CD4-positive, alpha-beta T cell treated with Interleukin-15 for 4 hours (primary cell): ENCODE data around the gene SPOP.
"Not testable (repeated sequence)": the region's sequence is repeated elsewhere in the genome, so short reads cannot be mapped to it uniquely, and the experiment has no call there.

Experiments
- DNase-seq: peaks from one replicate; pipeline ENCODE4 v3.0.0-alpha.2; 2020; ENCODE audit warnings: low spot score

Gene SPOP

DNA sequence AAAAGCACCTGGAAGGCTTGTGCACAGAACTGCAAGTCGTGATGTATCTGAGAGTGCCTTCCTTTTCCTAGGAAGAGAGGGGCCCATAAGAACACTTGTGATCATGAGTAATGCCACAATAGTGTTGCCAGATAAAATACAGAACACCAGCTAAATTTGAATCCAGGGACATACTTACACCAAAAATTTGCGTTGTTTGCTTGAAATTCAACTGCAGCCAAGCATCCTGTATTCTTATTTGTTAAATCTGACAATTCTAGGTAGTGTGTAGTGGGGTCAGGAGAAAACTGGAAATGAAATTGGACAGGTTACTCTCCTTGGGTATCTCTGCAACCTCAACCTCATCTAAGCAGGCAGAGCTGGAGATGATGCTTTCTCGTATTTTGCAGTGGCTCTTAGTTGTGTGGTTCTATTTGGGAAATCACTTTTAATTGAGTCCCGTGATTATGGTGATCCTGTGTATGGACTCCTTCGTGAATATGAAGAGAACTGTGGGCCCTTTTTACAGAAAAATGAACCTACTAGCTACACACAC, 17.9 kb upstream of the SPOP start:
- DNase-seq = no peak

DNA sequence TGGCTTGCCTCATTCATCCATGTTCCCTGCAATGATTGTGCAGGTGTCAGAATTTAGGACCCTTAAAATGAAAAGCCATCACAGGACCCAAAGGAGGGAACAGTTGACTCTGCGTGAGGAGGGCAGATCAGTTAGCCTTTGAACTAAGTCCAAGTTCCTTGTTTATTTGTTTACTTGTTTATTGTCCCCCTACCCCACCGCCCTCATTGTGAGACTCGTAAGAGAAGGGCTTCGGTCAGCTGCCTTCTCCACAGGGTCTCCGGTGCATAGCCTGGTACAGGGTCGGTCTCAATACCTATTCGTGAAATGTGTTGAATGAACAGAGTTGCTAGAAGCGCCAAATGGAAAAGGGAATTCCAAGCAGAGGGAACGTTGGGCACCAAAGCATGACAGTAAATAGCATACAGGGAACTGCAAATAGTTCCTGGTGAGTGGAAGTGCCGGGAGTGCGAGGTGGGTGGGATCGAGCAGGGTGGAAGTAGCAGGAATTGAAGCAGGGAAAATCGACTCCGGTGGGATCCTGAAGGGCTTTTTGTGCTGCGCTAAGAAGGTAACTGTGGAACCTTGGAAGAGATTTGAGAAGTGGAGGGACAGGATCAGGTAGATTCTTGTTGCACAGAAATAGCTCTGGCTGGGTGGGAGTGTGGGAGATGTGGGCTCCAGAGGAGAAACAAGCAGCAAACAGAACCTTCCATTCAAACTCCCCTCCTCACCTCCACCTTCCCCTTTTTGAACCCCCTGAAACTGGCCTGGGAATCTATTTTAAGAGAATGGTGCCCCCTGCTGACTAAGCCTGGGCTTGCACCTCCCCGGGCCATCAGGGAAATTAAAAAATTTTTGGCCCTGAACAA, 17.2 kb upstream of the SPOP start:
- DNase-seq = peak; percentile 73

DNA sequence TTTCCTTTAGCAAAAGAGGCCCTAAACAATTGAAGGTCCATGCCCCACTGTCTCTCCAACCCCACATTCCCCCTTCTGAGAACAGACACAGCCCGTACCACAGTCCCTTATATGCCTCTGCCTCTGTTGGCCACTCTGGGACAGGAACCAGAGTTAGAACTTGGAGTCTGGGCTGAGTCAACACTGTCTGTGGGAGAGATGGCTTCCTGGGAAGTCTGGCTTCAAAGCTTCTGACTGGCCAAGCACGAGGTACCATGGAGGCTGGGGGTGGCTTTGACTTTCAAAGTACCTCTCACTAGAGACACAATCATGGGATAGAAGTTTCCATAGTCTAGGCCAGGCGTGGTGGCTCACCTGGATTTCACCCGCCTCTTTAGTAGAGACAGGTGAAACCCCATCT, 14.9 kb upstream of the SPOP start:
- DNase-seq = no peak

DNA sequence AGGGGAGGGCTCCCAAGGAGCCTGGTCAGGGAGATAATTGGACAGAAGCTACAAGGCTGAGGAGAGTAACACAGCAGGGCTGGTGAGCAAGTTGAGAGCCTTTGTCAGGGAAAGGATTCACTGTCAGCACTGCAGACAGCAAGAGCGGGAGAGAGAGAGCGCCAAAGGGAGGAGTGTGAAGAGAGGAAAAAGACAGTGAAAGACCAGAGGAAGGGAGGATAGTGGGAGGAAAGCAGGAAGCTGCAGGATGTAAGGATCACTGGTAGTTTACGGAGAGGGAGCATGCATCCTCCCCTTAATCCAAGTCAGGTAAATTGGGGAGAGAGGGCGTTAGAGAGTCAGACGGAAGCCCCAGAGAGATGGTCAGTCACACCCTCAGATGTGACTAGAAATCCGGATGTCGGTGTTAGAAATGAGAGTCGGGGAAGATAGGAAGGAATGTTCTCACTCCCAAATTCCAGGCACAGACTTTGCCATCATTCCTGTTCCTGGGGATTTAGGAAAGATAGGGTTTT, 13.8 kb upstream of the SPOP start:
- no peak for DNase-seq

DNA sequence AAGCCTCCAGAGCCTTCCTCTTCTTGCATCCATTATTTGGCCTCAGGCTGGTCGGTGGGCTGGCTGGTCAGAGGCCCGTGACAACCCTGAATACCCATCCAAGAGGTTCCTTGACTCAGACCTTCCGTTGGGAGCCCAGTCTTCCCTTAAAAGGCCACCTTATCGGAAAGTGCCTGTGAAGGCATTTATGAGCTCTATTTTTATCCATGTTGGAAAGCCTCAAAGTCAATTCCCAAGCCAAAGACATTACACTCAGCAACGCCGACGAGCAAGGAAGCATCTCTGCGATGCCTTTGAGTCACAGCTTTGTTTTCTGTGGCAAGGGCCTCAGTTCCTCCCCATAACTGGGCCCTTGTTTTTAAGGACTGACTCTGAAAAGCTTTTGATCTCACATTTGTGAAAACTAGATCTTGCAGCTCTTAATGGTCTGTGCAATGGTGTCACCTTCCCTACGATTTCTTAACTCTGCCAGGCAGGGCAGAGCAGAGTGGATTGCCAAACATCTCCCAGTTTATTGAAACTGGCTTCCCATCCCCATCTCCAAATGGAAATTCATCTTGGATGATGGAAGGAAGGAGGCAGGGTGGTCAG, 13.3 kb upstream of the SPOP start:
- no peak for DNase-seq

DNA sequence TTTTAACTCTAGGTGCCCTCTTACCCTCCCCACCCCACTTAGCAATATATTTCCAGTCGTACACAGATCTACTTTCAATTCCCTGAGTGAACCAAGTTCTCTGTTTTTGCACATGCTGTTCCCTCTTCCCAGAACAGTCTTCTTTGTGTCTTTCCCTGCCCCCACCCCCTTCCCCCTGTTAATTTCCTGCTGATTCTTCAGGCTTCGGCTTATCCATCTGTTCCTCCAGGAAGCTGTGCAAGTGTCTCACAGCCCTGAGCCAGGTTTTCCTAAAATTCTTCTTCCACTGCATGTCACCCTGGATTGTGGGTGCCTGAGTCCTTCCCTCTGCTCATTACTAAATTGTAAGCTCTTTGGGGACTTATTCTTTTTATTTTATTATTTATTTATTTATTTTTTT, 12.4 kb upstream of the SPOP start:
- no peak for DNase-seq

DNA sequence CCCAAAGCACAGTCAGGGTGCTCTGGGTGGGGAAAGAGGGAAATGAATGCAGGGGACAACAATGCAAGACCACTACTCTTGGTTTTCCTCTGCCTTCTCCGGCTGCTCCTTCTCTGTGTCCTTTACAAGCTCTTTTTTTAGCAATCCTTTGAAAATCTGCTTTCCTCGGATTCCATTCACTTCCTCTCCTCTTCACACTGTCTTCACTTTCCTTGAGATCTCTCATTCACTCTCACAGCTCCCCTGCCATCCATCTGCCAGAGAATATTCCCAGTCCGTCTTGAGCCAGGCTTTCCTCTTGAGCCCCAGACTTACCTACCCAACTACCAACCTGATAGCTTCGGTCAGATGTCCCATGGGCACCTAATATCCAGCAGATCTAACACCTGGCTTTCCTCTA, 11.0 kb upstream of the SPOP start:
- DNase-seq = no peak

DNA sequence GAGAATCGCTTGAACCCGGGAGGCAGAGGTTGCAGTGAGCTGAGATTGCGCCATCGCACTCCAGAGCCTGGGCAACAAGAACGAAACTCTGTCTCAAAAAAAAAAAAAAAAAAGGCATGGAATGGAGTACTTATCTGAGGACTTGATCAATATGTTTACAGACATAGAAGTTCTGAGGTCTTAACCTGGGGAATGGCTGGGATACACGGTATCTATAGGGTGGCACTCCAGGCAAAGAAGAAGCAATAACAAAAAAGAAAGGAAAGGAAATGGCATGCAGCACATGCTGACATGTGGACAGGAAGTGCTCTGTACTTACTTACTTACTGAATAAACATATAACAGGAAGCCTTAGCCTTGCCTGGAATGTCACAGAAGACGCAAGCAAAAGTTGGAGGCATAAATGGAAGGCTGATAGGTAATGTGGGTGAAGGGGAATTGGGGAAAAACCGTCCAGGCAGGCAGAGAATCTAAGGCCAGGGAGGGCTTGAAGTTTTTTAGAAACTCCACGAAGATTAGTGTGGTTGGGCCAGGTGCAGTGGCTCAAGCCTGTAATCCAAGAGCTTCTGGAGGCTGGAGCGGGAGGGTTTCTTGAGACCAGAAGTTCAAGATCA, 10.1 kb upstream of the SPOP start:
- DNase-seq = no peak

DNA sequence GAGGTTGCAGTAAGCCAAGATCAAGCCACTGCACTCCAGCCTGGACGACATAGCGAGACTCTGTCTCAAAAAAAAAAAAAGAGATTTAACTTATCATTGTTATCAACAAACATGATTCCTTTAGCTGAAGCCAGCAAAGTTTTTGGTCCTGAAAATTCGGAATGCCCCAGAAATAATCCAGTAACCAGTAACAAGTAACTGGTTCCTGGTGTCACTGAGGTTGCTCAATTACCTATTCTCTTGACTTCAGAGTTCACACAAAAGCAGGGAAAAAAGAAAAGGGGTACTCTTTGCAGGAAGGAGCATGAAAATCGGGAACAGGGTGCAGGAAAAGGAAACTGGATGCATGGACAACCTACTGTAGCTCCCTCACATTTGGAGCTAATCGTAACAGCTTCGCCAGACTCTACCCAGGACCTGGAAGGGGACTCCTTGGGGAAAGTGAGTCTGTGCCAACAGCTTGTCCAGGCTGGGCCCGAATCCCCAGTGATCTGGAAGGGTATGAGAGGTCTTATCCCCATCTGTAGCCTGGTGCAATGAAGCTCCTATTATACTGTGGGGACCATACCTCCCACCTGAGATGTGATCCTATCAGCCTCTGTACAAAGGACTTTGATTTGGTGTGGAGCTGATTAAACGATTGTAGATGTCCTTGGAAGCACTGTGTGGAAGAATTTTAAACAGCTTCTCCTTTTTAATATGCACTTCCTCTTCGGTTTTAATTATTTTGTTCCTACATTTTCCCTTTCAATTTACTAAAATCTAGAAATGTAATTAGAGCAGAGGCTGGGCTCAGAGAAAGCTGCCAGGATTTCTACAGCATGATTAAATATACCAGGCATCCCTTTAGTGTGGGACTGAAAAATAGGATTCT, 3.4 kb upstream of the SPOP start:
- no peak for DNase-seq

DNA sequence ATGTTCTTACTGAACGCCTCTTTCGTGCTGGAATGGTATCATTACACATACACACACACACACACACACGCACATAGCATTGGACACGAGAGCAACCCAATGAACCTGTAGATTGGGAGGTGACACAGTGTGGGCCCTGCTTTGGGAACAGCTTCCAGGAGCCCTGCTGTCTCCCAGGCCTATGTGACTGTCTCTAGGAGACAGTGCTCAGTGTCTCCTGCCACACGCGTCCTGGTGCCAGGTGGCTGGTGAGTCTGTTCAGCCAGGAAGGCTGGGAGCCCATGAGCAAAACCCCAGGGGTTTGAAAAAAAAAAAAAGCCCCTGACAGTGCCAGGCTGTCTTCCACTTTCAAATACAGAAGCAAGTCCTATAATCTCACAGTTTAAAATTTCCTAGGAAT, 2.4 kb upstream of the SPOP start:
- no peak for DNase-seq

DNA sequence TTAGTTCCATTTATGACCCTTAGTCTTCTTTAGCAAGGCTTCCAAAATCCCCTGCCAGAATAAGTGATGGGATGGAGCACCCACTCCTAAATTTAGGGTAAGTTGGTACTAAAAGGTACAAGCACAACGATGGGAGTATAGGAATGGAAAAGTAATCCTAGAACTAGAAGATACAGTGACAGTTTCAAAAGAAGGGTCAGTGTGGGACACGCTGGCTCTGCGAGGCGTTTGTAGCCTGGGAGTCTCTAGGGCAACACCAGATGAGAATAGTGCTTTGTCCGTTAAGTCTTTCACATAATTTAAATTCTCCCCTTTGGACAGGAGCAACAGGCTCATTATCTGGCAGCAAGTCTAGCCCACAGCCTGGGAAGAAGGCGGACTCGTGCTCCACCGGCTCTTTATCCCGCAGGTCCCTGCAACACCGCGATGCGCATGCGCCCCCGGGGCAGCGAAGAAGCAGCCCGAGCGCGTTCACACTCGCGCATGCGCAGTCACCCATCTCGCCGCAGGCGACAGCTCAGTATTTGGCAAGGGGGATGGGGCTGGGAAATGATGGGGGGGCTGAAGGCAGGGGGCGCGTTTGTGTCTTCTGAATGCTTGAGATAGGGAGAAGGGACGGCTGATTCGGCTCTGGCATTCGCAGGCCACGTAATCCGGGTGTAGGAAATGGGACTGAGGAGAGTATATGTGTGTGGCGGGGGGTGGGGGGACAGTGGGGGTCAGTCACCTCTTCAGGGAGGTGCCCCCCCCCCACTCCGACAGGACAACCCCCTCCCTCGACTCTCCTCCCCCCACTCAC, 564 bp downstream of the SPOP start:
- peak; percentile 93 for DNase-seq

DNA sequence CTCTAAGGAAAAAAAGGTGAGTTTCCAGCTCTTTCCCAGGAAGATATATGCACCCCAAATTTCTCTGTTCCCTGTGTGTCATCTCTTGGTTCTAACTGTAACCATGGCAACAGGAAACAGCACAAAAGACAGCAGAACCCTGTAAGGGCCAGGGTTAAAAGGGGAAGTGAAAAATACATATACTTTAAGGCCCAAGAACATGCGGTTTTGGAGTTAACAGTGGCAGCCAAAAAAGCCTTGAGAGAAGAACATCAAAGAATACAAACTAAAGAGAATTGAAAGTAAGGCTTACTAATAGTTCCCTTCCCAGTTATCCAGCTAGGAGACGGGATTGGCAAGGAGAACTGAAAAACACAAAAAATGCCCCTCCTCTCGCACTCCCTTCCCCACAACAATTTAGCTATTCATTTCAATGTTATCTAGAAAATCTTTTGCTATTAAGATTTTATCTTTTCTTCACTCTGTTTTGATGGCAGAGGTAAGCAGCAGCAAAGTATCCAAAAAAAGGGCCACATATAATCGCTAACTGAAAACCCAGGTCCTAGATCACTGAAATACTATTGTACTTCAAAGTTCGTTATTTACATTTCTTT, 1.5 kb downstream of the SPOP start:
- DNase-seq = peak; percentile 86

DNA sequence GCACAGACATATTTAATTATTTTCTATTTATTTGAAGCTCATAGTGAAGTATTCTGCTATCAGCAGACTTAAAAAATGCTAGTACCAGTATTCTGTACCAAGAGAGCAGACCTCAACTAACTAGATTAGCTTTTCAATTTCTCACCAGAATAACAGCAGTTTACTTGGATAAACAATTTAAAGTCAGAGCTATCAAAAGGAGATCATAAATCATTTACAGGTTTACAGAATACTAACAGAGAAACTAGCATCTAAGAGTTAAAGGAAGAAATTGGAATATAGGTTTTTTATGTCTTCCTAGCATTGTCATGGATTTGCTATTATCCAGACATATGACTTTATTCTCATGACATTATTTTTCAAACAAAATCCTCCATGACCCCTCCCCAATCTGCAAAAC, 3.4 kb downstream of the SPOP start:
- DNase-seq = no peak

DNA sequence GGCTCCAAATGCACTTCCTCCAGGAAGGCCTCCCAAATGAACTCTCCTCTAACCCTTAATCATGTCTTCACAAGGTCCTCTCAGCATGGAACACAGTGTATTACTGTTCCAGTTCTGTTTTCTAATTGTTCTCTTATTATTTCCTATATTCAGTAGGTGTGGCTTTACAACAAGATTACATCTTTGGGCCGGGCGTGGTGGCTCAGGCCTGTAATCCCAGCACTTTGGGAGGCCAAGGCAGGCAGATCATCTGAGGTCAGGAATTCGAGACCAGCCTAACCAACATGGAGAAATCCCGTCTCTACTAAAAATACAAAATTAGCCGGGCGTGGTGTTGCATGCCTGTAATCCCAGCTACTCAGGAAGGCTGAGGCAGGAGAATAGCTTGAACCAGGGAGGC, 4.2 kb downstream of the SPOP start:
- DNase-seq = not testable (repeated sequence)

DNA sequence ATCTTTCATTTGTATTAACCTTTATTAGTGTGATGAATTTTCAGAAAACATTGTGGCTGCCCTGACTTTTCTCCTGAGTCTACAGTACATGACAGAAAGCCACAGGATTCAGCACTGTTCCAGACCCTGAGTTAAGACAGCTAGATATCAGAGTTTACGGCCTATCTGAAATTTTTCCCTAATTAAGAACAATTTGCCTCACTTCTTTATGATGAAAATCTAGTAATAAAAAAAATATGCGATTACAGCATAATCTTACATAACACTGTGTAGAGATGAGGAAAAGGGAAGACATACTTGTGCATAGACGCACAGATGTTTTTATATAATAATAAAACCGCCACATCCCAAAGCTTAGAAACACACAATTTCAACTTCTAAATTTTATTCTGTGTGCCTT, 7.3 kb downstream of the SPOP start:
- no peak for DNase-seq

DNA sequence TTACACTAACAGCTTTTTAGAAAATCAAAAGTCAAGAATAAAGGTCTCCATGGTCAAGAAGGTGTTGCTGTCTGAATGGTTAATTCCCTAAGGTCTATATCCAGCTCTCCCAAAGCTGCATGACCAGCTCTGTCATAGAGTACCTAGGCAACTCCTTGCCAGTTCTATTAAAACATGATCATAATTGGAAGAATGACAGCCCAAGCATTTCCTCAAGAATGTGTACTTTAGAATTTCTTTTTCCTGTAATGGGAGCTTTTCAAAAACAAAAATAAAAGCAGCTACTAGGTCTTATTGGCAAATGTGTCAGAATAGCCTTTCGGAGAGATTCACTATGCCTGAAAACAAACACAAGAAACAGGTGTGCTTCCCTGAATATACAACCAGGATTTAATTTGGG, 7.9 kb downstream of the SPOP start:
- no peak for DNase-seq

DNA sequence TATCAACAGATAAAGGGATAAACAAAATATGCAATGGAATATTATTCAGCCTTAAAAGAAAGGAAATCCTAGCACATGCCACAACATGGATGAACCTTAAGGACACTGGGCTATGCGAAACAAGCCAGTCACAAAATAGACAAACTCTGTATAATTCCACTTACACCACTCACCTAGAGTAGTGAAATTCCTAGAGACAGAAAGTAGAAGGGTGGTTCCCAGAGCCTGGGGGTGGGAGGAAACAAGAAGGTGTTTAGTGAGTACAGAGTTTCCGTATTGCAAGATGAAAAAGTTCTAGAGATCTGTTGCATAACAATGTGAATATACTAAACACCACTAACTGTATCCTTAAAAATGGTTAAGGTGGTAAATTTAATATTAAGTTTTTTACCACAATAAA, 10.0 kb downstream of the SPOP start:
- DNase-seq = no peak

DNA sequence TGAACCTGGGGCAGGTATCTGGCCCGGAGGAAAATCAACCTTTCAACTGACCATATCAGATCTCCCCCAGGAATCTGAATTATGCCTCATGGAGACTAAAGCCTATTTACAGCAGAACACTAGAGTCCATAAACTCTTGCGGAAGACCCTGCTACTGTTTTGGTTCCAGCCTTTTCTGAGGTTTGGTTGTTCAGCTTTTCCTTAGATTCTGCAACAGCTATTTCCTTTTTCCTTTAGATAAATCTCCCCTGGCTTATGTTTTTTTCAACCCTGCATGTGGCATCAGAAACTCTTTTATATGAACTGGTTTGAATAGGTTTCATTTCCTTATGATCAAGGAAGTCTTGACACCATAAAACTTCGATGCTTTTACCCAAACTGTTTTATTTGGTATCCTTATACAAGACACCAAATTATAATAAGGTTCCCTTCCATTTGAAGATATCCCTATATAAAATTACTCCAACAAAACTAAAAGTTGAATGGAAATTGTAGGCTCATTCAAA, 13.1 kb downstream of the SPOP start:
- no peak for DNase-seq

DNA sequence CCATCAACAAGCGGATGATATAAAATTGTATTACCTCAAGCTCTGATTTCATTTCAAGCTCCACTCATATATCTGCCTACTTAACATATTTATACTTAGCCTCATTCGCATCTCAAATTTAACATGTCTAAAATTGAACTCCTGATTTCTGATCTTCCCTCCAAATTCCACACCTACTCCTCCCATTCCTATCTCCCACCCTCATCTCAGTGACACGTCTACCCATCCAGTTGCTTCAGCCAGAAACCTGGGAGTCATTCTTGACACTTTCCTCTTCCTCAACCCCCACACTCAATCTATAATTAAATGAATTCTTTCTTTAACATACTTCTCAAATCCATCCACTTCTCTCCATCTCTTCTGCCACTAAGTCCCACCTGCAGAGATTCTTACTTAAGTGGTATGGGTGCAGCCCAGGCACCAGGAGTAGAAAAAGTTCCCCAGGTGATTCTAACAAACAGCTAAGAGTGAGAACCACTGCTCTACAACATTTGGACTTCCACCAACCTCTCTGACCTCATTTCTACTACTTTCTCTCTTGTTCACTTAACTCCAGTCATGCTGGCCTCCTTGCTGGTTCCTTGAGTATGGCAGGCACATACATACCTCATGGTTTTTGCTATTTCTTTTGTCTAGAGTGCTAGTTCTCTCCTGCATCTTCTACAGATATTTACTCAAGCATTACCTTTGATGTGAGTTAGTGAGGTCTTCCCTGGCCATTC, 18.1 kb downstream of the SPOP start:
- no peak for DNase-seq

DNA sequence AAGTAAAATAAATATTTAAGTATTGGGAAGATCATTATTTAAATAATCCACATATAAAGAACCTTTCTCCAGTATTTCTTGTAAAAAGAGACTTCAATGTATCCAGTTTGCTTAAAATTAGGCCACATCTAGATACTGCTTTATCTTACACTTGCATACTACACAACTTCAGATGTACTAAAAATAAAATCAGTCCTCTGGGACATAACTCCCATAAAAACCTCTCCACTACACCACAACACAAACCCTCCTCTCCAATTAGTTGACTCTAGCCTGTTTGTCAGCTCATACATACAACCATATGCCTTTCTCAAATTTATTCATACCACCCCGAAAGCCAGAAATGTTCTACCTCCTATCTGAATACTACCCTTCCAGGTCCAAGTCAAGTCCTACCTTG, 21.6 kb downstream of the SPOP start:
- no peak for DNase-seq
